Effector CD8-positive, alpha-beta T cell (primary cell): ENCODE results near the gene PAFAH2.

Experiments used
- DNase-seq: peaks from one replicate; lab custom pipeline; 2025; lab: John Stamatoyannopoulos, UW
- total RNA-seq, 4 experiments: gene quantifications; one replicate each; lab custom pipeline; 2026; lab: John Stamatoyannopoulos, UW

PAFAH2 gene
- total RNA-seq, result 32.9 to 76.8 (median 41.3) reads per million in 4 experiments

- DNase-seq, result peak; percentile 95
Measured at GRCh38 chr1:25997828-25998761, at the start of gene PAFAH2. TSS of gene PAFAH2 (minus strand) at chr1:25998063. CDS start at chr1:25990816, 7,247 bp downstream.

GRCh38 chr1:26047278-26047874 is 49.5 kb upstream of the PAFAH2 start:
- no peak for DNase-seq

GRCh38 chr1:26046246-26047095 is 48.6 kb upstream of the PAFAH2 start:
- DNase-seq, result no peak

DNA sequence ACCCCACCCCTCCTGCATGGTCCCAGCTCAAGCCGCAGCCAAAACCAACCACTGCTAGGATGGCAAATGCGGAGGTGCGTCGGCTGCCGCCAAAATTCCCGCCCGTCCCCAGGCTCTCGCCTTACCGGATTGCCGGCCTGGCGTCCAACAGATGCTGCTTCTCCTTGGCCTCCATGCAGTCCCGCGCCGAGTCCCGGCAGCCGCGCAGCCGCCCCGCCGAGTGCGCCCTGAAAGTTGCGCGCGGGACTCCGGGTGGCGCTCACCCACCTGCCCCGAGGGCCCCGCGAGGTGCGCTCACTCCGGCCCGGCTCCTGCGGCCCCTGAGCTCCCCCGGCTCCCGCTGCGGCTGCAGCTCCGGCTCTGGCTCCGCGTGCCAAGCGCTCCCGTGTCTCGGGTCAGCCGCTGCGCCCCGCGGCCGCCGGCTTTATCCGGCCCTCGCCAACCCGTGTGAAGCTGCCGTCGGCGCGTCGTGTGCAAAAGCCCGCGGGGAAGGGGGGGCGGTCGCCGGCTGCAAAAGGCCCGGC is 47.9 kb upstream of the PAFAH2 start, which contains the start of gene SLC30A2:
SLC30A2 (minus strand) TSS at position 397 of the 524 bp plus-strand sequence; CDS start at position 175, 222 bp downstream.
- DNase-seq, result no peak

GRCh38 chr1:26044971-26045721 is 47.3 kb upstream of the PAFAH2 start:
- no peak for DNase-seq

- no peak for DNase-seq
Measured at GRCh38 chr1:26044414-26044813, 46.6 kb upstream of the PAFAH2 start.

DNA sequence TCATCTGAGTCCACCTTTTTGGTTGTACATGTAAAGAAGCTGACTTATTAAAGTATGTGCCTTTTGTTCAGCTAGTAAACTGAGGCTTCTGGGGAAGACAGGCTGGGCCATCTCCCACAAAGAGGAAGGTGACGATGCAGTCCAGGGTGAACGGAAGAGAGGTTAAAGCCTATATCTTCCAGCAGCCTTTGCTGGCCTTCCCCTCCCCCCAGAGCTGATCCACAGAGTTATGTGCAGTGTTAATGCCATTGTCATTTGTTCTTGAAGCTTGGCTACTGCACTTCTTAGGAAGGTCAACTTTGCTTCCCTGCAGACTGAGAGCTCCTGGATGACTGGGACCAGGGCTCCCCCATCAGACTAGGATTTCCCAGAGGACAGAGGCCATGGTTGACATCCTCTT is 45.9 kb upstream of the PAFAH2 start:
- DNase-seq, result no peak

GRCh38 chr1:26041978-26042377 is 44.1 kb upstream of the PAFAH2 start:
- no peak for DNase-seq

- no peak for DNase-seq
Measured at GRCh38 chr1:26041401-26041800, 43.5 kb upstream of the PAFAH2 start.

GRCh38 chr1:26038904-26039303 is 41.0 kb upstream of the PAFAH2 start:
- DNase-seq, result no peak

DNA sequence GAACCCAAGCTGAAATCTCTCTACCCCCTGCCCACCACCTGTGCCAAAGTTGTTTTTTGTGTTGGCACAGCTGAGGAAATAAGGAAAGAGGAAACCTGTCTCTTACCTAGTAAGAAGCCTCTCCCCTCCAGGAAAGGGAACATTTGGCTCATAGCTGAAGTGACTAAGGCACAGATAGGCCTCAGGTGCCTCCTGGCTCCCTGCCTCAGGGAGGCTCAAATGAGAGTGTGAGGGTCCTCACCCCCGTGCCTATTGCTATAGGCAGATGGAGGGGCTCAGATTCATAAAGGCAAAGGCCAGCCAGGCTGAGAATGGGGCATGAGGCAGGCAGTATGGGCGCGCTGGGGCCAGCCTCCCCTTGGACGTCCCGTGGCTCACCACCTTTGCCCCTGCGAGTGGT is 40.6 kb upstream of the PAFAH2 start:
- DNase-seq, result no peak

DNA sequence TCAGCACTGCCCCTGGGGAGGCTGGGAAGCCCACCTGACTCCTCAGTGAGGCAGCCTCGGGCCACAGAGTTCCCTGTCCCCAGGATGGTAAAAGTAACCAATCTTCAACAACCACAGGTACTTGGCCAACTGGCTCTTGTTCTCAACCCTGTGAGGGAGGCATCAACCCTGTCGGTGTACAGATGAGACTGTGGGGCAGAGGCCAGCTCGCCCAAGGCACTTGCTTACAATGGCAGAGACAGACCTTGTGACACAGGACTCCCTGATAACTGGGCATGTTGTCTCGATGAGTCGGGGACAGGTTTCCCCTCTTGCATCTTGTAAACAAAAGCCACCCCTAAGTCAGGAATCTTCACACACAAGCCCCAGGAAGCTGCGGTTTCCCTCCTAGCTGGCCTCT is 40.0 kb upstream of the PAFAH2 start:
- DNase-seq, result no peak

DNA sequence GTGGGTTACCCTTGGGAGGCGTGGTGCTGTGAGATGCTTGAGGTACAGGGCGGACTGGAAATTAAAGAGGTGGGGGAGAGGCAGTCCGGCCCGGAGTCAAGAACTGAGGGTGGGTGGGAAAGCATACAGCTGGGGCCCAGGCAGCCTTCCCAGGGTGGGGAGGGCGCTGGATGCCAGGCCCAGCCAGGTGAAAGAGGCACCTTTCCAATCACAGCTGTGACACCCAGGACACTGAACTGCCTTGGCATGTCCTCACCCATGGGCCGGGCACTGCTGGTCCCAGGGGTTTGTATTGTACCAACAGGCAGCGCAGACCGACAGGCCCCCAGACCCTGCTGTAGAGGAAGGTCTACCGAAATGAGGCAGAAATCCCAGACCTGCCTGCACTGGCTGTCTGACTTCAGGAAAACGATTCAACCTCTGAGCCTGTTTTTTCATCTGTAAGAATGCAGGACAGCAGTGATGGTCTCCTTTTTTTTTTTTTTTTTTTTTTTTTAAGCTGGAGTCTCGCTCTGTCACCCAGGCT is 39.0 kb upstream of the PAFAH2 start:
- no peak for DNase-seq

- DNase-seq, result peak; percentile 64
Measured at GRCh38 chr1:26035959-26036755, 38.3 kb upstream of the PAFAH2 start.

DNA sequence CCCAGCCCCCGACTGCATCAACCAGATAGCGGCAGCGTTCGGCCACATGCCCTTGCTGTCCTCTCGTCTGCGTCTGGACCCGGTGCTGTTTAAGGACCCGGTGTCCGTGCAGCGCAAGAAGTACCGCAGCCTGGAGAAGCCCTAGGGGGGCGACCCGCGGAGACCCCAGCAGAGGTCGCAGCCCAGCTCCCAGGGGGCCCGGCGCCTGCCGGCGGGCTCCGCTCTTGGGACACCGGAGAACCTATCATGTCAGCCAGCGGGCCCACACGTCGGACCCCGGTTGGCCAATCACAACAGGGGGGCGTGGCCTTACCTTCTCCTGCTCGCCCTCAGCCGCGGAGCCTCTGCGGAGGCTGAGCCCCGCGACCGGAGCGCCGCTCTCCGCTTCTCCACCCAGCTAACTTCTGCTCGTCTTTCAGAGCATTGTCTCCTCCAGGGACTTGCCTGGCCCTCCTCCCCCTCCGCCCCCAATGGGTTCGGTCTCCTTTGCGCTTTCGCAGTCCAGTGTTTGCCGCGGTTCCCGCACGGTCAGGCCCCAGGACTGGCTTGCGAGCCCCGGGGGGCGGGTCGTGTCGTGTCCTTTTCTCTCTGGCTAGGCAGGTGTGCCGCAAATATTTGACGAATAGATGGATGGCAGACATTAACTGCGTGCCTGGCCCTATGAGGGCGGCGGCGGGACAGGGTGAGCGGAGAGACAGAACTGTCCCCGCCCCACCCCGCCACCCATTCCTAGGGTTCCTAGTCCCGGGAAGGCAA is 37.5 kb upstream of the PAFAH2 start:
- peak; percentile 90 for DNase-seq

DNA sequence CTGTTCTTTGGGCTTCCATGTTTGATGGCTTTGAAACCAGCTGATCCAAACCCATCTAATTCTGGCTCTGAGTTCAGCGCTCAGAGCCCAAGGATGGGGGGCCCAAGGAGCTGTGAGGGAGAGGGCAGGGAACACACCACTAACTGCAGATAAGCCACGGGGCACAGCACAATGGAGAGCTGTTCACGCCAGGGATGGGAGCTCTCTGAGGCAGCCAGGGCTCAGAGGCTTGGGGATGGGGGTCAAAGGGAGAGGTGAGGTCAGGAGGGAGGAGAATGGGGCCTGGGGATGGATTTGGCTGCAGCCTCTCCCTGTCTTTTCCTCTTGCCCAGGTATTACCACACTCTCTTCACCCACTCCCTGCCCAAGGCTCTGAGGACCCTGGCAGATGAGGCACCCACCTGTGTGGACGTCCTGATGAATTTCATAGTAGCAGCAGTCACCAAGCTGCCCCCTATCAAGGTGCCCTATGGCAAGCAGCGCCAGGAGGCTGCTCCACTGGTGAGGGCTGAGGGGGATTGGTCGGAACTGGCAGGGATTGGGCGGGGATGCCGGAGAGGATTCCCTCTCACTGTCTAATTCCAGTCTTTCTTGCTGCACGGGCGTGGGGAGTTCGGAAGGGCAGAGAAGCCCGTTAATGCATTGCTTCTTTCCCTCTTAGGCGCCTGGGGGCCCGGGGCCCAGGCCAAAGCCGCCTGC is 36.8 kb upstream of the PAFAH2 start:
- no peak for DNase-seq

GRCh38 chr1:26032656-26033357 is 34.9 kb upstream of the PAFAH2 start:
- DNase-seq, result no peak
